Frontal cortex (tissue), 4 donors: ENCODE data around the gene LRP1. TPM values are rescaled to one million over a fixed set of nuclear protein-coding genes. Genes with fewer than 3 reads are reported as not detected.

Experiments
- DNase-seq, 2 donors: peaks; one replicate each; pipeline ENCODE4 v3.0.0; 2012; ENCODE audit warnings: low spot score in 2 of 2
- FAIRE-seq: peaks from 2 replicates; lab custom pipeline; 2012; peaks lifted over from hg19 to GRCh38; lab: Jason Lieb, UNC
- total RNA-seq: library from RNA; depleted of rRNA; stranded (reverse); fragments of >200 nt; gene quantifications from one replicate; pipeline ENCODE4 v1.2.3, GENCODE V29; 2014
- donor health status: control.
- donor health status: control.
- donor health status: control.

Gene LRP1
- total RNA-seq, 1 donor from 2014 or later: 63.2 TPM

DNA sequence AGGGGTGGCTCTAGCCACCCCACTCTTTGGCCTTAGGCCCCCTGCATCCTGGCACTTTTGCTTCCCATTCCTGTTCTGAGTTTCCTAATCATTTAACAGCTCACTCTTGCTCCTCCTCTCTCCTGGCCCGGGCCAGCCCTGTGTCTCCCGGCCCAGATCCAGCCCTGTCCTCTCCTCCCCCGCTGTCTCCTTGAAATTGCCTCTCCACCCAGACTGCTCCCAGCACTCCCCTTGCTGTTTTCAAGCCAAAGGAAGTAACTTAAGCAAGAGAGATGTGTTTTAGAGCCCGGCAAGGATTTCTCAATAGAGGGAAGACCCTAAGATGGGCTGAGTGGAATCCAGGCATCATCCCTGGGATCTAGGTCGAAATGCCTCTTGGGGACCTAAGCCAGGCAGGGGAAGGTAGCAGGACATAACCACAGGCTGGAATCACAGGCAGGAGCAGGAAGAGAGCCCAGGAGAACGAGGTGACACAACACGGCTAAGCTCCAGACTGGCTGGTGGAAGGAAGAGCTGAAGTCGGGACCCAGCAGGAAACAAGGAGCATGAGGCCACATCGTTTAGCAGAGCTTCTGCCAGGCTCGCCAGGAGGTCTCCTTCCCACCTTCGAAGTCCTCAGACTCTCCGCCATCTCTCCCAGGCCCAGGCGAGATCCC lies 21.1 kb downstream of the LRP1 start:
- DNase-seq (no peak), FAIRE-seq (no peak)

DNA sequence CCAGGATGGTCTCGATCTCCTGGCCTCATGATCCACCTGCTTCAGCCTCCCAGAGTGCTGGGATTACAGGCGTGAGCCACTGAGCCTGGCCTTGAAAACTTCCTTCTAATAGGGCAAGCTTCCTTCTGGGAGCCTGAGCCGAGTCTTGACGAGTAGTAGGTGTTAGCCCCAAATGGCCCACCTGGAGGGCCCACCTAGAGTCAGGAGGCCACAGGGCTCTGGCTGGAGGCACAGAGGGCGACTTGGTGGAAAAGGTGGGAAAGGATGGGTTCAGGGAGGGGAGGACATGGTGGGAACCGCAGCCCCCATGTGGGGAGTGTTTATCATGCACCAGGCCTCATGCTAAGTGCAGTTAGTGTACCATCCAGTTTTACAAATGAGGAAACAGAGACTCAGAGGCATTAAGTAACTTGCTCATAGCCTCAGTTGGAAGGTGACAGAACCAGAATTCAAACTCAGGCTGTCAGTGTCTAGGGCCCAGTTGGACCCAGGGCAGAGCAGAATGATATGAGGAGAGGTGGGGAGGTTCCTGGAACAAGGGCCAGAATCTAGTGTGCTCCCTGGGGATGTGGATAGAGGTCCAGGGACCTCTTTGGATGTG lies 22.2 kb downstream of the LRP1 start:
- FAIRE-seq (no peak), DNase-seq (no peak)

DNA sequence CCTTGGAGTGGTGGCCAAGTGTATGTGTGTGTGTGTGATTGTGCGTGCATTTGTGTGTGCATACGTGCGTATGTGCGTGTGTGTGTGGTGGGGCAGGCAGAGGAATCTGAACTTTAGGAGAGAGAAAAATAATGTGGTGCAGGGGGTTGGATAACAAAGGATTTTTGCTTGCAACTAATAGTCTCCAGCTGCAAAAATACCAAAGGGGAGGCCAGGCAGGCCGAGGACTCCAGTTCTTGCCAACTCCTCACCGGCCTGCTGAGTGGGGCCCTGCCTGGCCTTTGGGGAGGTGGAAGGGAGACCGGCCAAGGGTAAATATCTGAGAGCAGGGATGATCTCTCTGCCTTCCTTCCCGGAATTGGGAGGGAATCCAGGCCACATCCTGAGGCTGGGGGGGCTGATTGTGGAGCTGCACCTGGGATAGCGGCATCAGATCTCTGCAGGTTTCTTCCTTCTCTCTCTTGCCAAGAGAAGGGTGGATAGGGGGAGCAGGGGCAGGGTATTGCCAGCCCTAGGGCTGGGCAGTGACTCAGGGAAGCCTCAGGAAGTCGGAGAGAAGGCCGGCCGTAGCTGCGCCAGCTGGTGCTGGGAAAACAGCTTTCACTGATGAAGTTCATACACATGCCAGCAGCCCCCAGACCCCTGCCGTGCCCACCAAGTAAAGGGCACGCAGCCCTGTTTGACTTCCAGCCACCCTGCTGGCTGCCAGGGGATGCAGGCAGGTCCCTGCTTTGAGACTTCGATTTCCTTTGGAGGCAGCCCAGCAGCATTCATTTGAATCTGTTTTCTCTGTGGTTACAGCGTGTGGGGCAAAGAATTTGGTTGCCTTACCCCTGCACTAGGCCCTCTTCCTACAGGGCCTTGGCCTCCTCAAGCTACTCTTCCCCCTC lies 23.7 kb downstream of the LRP1 start:
- DNase-seq (no peak), FAIRE-seq (no peak)

DNA sequence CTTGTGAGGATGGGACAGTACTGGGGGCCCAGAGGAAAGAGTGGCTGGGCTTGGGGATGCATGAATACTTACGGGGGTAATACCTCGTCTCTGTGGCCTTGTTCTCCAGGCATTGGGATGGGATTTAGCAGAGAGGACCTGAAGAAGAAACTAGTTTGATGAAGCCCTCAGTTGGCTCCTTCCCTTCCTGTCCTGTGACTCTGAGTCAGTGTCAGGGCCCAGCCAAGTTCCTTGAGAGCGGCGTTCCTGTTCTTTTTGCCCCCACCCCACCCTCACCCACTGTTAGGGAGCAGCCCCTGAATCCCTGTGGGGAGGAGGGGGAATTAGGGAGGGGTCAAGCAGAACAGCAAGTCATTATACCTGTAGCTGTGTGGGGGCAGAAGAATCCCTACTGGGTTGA lies 24.4 kb downstream of the LRP1 start:
- FAIRE-seq (no peak), DNase-seq (no peak)

DNA sequence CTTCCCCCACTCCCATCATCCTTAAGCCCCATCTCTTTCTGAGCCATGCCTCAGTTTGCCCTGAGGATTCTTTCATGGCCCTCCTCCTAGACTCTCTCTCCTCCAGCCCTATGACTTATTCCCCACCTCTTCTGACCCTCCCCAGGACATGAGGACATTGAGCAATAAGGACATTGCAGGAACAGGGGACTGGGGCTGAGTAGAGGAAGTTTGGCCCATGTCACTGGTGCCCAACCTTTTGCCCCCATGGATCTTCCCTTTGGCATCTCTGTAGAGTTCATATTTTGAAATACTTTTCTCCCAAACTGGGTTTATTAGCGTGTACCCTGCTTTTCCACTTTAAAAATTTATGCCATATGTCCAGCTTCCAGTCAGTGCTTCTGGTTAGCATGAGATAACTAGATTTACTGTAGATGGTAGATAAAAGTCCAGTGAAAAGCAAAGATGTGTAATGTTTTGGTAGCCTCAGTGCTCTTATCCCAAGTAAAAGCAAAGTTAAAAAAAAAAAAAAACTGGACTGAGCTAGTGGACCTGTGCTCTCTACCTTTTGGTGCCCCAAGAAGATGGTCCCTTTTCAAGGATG lies 25.2 kb downstream of the LRP1 start:
- FAIRE-seq (no peak), DNase-seq (no peak)

DNA sequence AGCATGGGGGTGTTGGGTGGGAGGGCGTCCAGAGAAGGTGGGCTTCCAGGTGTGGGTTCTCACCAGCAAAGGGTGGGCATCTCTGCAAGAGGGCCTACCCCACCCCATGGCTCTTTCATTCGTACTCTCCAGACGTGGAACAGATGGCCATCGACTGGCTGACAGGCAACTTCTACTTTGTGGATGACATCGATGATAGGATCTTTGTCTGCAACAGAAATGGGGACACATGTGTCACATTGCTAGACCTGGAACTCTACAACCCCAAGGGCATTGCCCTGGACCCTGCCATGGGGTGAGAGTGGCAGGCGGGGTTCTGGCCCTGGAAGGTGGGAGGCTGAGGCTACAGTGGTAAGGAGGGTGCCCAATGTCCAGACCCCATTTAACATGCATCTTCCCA lies 25.8 kb downstream of the LRP1 start:
- FAIRE-seq: no peak
- no peak for DNase-seq

DNA sequence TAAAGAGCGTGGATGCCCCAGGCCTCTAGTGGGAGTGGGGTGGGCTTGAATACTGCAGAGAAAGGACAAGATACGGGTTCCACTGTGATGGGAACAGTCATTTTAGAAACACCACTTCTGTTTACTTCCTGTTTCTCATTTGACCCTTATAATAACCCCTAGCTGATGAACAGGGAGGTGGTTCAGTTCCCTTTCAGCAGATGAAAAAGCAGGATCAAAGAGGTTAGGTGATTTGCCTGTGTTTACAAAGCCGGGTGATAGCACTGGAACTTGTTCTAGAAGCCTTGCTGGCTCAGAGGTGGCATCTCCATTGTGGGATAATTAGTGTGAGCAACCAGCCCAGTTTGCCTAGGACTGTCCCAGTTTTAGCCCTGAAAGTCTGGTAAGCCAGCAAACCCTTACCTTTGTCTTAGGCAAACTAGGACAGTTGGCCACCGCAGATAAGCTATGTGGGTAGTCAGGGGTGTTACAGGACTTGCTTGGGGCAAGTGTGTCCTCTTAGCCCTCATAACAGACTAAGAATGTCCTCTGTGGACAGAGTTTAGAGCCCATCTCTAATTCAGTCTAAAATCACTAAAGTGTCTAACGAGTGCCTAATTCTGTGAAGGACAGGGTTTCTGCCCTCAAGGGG lies 26.6 kb downstream of the LRP1 start:
- DNase-seq (no peak), FAIRE-seq (no peak)

DNA sequence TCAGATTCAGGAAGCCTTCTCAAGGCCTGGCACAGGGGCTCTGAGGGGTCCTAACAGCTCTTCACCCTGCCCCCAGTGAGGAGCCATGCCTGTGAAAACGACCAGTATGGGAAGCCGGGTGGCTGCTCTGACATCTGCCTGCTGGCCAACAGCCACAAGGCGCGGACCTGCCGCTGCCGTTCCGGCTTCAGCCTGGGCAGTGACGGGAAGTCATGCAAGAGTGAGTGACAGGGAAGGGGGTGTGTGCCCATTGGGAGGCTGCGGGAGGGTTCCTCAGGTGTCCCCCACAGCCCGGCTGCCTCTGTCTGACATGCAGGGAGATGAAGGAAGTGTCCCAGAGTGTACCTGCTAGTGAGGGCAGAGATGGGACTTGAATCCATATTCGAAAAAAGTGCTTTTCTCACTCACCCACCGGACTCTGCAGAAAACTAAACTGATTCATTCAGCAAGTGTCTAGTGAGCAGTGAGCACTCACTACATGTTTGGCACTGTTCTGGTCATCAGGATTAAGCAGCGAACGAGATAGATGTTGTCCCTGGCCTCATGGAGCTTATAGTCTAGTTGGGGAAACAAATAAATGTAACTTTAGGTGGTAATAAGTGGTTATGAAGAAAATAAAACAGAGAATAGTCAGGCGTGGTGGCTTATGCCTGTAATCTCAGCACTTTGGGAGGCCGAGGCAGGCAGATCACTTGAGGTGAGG lies 28.6 kb downstream of the LRP1 start:
- no peak for DNase-seq
- FAIRE-seq: no peak

DNA sequence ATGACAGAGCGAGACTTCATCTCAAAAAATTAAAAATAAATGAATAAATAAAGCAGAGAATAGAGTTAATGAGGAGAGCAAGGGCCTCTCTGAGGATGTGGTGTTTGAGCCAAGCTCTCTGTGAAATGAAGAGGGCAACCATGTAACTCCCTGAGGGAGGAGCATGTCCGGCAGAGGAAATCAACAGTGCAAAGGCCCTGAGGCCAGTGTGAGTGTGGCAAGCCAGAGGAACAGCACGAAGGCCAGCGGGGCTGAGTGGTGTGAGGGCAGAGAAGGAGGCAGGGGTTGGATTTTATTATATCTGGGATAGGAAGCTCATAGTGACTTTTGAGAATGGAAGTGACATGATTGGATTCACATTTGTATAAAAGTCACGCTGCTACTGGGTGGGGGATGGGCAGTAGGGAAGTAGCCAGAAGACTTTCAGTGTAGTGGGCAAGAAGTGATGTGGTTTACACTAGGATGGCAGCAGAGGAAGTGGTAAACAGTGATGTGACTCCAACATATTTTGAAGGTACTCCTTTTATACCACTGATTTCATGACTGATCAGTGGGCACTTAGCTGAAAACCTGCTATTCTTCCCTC lies 29.4 kb downstream of the LRP1 start:
- DNase-seq (no peak), FAIRE-seq (no peak)

DNA sequence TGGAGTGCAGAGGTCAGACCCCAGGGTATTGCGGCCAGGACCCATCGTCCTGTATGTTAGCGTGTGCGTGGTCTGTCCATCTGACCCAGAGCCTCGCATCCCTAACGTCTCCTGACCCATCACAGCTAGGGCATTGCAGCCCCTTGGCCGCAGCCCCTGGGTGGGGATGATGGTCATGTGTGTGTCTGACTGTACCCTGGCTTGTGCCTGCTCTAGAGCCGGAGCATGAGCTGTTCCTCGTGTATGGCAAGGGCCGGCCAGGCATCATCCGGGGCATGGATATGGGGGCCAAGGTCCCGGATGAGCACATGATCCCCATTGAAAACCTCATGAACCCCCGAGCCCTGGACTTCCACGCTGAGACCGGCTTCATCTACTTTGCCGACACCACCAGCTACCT lies 29.9 kb downstream of the LRP1 start:
- no peak for DNase-seq
- no peak for FAIRE-seq

DNA sequence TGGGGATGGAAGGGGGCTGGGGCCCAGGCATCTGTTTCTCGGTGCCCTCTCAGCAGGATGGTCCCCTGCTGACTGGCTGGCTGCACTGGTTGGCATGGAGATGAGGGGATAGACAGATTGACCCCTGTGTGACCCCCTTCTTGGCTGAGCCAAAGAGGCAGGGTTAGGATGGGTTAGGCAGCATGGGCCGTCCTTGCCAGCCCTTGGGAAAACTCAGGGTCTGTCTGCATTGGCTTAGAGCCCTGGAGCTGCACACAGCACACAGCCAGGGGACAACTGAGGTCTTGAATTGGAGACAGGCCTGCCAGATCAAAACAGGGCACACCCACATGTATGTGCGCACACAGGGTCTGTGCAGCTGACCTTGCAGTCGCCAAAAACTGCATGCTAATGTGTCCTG lies 30.4 kb downstream of the LRP1 start:
- DNase-seq (no peak), FAIRE-seq (no peak)

DNA sequence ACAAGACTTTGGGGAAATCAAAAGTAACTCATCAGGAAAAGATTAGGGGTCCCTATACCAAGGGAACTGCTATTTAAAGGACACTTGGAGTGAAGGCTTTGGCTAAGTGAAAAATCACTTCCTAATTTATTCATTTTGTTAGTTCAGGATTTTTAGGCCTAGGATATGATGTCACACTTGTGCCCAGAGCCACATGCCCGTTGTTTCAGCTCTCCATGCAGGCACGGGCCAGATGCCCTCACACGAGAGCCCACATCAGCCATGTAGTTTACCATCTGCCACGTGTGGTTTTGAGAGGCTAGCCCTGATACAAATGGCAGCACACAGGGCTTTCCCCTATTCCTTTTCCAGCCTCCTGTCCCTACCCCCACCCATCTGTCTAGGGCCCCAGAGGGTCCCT lies 31.0 kb downstream of the LRP1 start:
- DNase-seq (no peak), FAIRE-seq (no peak)

DNA sequence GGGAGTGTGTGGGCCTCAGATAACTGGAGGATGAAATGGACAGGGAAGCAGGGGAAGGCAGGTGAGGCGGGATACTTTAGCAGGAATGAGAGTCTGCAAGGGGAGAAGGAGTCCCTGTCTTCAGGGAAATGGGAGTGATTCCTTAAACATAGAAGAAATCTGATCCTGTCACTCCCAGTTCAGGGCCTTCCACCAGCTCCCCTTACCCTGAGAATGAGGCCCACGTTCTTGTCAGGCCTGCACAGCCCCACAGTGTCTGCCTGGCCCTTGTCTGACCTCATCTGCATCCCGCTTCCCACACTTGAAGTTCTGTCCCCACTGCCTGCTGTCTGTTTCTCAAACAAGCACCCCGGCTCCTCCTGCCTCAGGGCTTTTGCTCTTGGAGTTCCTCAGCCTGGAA lies 31.8 kb downstream of the LRP1 start:
- FAIRE-seq (no peak), DNase-seq (no peak)

DNA sequence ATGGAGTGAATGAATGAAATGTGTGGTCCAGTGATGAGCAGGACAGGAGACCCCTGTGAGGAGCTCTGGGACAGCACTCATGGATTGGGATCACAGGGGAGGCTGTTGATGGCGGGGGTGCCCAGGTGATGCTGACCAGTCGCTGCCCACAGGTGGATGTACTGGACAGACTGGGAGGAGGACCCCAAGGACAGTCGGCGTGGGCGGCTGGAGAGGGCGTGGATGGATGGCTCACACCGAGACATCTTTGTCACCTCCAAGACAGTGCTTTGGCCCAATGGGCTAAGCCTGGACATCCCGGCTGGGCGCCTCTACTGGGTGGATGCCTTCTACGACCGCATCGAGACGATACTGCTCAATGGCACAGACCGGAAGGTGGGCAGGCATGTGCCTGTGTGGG lies 32.5 kb downstream of the LRP1 start:
- FAIRE-seq: no peak
- no peak for DNase-seq

DNA sequence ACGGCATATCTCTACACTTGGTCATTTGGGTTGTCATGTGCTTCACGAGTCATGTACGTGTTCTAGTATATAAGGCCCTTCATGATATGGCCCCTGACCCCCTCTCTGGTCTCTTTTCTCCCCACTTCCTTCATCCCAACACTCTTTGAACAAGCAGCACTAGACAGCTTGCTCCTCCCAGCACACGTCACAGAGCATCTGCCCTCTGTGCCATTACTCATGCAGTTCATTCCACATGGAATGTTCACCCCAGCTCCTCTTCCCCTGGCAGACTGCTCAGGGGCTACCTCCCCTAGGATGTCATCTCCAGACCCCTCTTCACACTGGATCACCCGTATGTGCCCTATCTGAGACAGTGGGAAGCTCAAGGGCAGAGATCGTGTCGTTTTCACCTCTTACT lies 33.2 kb downstream of the LRP1 start:
- FAIRE-seq: no peak
- no peak for DNase-seq

DNA sequence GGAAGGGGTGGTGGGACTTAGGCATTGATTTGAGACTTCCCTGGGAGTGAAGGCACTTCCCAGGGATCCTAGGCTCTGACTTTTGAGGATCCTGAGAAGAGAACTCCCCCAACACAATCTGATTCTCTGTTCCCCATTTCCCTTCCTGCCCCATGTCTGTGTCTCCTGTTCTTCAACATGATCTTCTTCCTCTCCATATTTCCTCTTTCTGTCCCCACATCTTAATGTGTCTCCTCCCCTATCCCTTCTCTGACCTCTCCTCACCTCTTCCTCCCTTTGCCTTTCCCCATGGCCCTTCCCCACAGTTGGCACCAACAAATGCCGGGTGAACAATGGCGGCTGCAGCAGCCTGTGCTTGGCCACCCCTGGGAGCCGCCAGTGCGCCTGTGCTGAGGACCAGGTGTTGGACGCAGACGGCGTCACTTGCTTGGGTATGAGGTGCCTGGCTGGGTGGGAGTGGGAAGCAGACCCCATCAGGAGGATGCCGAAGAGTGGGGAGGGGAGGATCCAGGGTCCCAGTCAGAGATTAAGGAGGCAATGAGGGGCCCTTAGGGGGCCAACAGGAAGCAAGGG lies 34.4 kb downstream of the LRP1 start:
- DNase-seq (no peak), FAIRE-seq (no peak)

DNA sequence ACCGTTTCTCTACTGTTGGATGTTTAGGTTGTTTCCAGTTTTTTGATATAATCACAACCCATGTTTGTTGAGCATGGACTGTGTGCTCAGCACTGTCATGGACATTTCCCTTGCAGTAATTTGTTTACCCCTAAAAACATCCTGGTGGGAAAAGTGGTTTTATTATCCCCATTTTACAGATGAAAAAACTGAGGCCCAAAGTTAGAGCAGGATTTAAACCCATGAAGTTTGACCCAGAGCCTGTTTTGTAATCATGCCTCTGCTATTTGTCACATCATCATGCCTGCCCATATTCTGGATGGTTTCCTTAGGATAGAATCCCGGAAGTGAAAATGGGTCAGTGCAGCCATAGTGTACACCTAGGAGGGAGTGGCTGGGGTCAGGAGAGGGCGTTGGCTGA lies 36.2 kb downstream of the LRP1 start:
- FAIRE-seq (no peak), DNase-seq (no peak)

DNA sequence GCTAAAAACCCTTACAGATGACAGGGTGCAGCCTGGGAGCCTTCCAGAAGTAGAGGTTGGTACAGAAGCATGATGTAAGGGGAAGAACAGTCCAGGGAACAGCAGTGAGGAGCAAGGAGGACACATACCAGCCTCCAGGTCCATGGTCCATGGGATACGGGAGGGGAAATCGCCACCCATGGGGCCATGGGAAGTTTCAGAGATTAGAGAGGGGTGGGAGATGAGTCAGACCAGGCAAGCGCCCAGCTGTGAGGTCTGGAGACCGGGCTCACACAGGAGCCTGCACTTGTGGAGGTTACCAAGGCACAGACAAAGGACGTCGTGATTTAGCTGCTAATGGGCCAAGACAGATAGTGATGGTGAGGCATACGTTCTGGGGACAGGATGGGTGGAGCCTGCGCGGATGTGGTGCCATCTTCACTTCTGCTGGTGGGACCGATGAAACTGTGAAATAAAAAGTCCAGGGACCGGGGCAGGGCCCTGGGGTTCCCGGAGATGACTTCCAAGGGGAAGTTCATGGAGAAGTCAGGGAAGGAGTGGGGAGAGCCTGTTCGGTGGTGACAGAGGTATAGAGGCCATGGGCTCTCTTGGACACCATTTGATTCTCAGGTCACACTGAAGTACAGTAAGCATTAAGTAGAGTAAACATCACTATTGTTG lies 36.8 kb downstream of the LRP1 start:
- DNase-seq: no peak
- no peak for FAIRE-seq

DNA sequence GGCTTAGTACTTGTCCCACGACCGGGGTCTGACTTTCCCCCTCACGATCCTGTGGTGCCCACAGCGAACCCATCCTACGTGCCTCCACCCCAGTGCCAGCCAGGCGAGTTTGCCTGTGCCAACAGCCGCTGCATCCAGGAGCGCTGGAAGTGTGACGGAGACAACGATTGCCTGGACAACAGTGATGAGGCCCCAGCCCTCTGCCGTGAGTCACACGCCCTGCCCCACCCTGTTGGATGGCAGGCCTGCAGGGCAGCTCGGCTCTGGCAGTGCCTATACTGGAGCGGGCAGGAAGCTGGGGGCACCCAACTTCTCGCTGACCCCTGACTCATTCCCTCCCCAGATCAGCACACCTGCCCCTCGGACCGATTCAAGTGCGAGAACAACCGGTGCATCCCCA lies 37.5 kb downstream of the LRP1 start:
- no peak for FAIRE-seq

More for the DNA sequence above, 37.5 kb downstream of the LRP1 start:
- DNase-seq: no peak
